Epidermal melanocyte (primary cell): ENCODE measurements around the gene COA3.

ENCODE experiments used
- DNase-seq: peaks from one replicate; pipeline ENCODE4 v3.0.0; 2011; ENCODE audit warnings: low spot score; ENCODE audit not compliant: insufficient read length

COA3 gene

DNA sequence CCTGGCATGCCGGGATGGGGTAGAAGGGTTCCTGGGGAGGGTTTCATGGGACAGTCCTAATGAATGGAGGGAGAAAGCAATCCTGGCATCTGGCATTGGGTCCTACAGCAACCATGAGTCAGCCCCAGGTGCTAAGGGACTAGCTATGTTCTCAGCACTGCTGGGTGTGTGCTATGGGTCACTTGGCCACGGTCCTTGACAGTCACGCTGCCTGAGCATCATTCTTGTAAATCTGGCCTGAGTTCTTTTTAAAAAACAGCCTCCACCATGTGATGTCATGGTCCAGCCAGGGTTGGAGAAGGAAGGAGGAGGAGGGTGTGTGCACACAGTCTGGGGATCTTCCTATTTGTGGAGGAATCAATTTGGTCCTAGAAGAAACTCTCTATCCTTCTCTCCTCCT is 43.7 kb downstream of the COA3 start:
- DNase-seq = no peak

DNA sequence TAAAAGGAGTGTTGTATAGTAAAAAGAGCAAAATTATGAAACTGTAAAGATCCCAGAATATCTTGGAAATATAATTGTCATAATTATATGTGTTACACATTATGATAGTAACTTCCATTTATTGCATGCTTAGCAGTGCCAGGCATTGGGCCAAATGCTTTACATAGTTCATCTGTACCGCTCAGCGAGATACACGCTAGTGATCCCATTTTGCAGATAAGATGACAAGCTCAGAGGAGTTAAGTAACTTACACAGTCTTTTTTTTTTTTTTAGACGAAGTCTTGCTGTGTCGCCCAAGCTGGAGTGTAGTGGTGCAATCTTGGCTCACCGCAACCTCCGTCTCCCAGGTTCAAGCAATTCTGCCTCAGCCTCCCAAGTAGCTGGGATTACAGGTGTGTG is 46.9 kb downstream of the COA3 start:
- no peak for DNase-seq

DNA sequence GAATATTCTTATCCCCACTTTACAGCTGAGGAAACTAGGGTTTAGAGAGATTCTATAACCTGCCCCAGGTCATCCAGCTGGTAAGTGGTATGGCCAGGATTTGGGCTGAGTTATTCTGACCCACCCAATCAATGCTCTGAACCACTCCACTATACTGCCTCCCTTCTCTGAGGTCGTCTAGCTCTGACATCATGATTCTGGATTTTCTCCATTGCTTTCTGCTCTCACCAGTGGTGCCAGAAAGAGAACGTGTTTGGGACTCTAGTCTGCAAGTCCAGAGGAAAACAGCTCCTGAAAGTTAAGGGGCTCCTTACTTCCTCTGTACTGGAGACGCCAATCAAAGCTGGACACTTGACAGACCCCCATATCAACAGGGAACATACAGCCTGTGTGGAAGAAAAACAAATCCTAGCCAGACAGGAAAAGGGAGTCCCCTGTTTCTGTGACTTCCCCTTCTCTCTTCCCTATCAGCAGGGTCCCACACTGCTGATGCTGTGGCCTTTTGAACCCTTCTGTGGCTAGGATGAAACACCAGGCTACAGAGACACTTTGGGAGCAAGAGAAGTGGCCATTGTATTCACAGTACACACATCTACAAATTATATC is 47.7 kb downstream of the COA3 start:
- no peak for DNase-seq

DNA sequence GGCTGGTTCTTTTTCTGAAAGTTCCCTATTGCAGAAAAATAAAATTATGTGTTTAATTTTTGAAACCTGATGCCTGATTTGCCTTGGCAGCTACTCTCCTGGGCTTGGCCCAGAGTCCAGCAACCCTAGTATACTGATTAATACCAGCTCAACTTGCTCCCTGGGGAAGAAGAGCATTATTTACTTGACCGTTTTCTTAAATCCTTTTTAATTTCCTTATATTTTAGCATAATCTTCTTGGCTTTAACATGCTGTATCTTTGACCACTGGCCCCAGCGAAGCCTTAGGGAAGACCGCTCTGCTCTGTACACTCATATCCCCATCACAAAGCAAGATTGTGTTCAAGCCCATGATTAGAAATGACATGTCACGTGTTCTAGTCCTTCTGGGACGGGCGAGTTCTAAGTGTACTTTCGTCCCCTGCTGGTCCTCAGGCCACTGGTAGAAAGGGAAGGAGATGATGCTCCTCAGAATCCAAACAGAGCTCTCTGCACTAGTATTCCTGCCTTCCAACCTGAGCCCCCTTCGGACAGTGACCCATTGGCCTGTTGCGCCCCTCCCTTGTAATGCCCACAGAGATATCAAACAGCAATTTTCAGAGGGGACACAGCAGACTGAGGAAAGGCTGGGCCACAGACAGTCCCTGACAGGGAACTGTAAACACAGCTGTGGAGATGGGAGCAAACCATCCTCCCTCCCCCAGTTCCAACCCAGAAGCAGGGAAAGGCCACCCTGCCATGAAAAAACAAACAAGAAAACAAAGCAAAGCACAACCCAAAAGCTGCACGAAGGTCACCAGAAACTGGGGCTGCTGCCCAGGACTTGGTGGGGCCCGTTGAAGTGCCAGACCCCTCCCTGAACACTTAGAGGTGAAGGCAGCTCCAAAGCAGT is 49.4 kb downstream of the COA3 start:
- no peak for DNase-seq

DNA sequence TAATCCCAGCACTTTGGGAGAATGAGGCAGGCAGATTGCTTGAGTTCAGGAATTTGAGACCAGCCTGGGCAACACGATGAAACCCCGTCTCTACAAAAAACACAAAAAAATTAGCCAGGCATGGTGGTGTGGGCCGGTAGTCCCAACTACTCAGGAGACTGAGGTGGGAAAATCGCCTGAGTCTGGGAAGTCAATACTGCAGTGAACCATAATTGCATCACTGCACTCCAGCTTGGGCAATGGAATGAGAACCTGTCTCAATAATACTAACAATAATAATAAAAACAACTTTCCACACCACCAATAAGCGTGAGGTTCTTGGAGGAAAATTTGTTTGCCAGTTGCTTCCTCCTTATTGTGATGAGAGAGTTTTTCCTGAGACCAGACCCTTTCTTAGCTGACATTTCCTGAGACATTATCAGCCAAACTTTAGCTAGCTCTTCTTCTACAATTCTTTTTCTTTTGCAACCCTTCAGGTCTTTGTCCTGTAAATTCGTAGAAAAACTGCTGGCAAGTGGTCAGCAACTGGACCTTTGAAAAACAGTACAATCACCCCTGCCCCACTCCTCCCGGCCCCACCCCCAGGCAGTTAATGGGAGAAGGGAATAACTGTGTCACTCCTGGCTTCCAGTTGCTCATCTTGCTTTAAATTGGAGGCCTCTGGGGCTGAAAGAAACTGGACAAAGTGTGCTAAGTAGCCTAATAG is 50.1 kb downstream of the COA3 start:
- no peak for DNase-seq
